Panc1 (cell line): Measurements from ENCODE around the gene B4GALNT2. TPM values are rescaled to one million over a fixed set of nuclear protein-coding genes. Genes with fewer than 3 reads are reported as not detected.

ENCODE experiments used
- ATAC-seq: fragments of 200-7000 bp; cut with Tn5 transposase; 2 replicates; pipeline ENCODE4 v1.9.1; 2020; ENCODE audit warnings: mild to moderate bottlenecking, moderate library complexity
- BruUV-seq: library from RNA; stranded (reverse); fragments of 400-500 nt; replicated peaks from 2 replicates; lab custom pipeline; 2021; lab: Mats Ljungman, UMichigan
- CTCF ChIA-PET: fragments of 300-600 bp; sonication (Branson Sonifier 250); formaldehyde crosslinking; loops from one replicate; lab custom pipeline; 2022; ENCODE audit warnings: antibody characterized with exemption; lab: Charles Lee
- POLR2A ChIA-PET: fragments of 300-600 bp; sonication (Branson Sonifier 250); formaldehyde crosslinking; loops from one replicate; lab custom pipeline; 2022; ENCODE audit warnings: antibody characterized with exemption; lab: Charles Lee
- DNase-seq: peaks from one replicate; pipeline ENCODE4 v3.0.0-alpha.2; 2010; ENCODE audit warnings: low read depth, low spot score
- H3K27ac ChIP-seq: 2 replicates; pipeline ENCODE4 v1.5.1; 2011; ENCODE audit warnings: mild to moderate bottlenecking, low read length, inconsistent platforms
- H3K27me3 ChIP-seq: fragments of 200-500 bp; sonication (Bioruptor generic); 2 replicates; pipeline ENCODE4 v1.6.0; 2014; ENCODE audit warnings: low read length, inconsistent platforms; ENCODE audit not compliant: control insufficient read depth, insufficient read depth
- H3K36me3 ChIP-seq: fragments of 200-500 bp; sonication (Bioruptor generic); 2 replicates; pipeline ENCODE4 v1.5.1; 2014; ENCODE audit warnings: inconsistent platforms, mild to moderate bottlenecking, low read length, moderate library complexity; ENCODE audit not compliant: control insufficient read depth, insufficient read depth
- H3K4me1 ChIP-seq: 2 replicates; pipeline ENCODE4 v1.5.1; 2011; ENCODE audit warnings: inconsistent platforms, mild to moderate bottlenecking, low read length, moderate library complexity; ENCODE audit not compliant: control insufficient read depth, insufficient read depth
- H3K4me3 ChIP-seq, 2 experiments: 2 replicates each; pipeline ENCODE4 v1.5.1; 2011 to 2012; ENCODE audit warnings: low read depth in 2 of 2, low read length in 2 of 2, mild to moderate bottlenecking in 2 of 2, inconsistent platforms in 1 of 2, moderate library complexity in 1 of 2
- H3K9me3 ChIP-seq: fragments of 200-500 bp; sonication (Bioruptor generic); 2 replicates; pipeline ENCODE4 v1.5.1; 2014; ENCODE audit warnings: low read depth, mild to moderate bottlenecking, inconsistent platforms, low read length, moderate library complexity; ENCODE audit not compliant: control insufficient read depth, insufficient read depth
- POLR2AphosphoS5 ChIP-seq: IDR thresholded peaks from 2 replicates; pipeline ENCODE4 v1.6.1; 2012; ENCODE audit warnings: mild to moderate bottlenecking, low read depth, low read length, moderate library complexity
- REST ChIP-seq, 2 experiments: IDR thresholded peaks; 2 replicates each; pipeline ENCODE4 v1.6.1; 2011 to 2012; ENCODE audit warnings: low read depth in 2 of 2, control low read depth in 1 of 2, low read length in 1 of 2, mild to moderate bottlenecking in 1 of 2, moderate library complexity in 1 of 2; ENCODE audit not compliant: insufficient read depth in 1 of 2
- SIN3A ChIP-seq: IDR thresholded peaks from 2 replicates; pipeline ENCODE4 v1.6.1; 2012; ENCODE audit warnings: low read depth, mild to moderate bottlenecking, low read length, moderate library complexity, borderline replicate concordance; ENCODE audit not compliant: insufficient read depth
- TCF7L2 ChIP-seq: IDR thresholded peaks from 2 replicates; pipeline ENCODE4 v1.6.1; 2011; ENCODE audit warnings: mild to moderate bottlenecking, low read depth, low read length, inconsistent platforms
- in situ Hi-C: cut with HindIII; loops from 2 replicates; pipeline ENCODE4 v1.10.0; 2016; ENCODE audit warnings: low sequenced_read_pairs, low pct_unique_long_range_greater_than_20kb
- intact Hi-C: fragments of 100-400 bp; cut with micrococcal nuclease; formaldehyde crosslinking; loops from one replicate; pipeline ENCODE4 v1.10.0; 2022; ENCODE audit not compliant: unreplicated experiment
- total RNA-seq: library from RNA; stranded (reverse); gene quantifications from one replicate; pipeline ENCODE4 v1.2.1, GENCODE V29; 2021; ENCODE audit not compliant: unreplicated experiment
- TF ChIP-seq, protein P1 (sequence below): fragments of 450-650 bp; IDR thresholded peaks from 2 replicates; pipeline ENCODE4 v1.5.1; 2017; ENCODE audit warnings: mild to moderate bottlenecking

Gene B4GALNT2
- total RNA-seq, 1 experiment from 2014 or later: not detected

DNA sequence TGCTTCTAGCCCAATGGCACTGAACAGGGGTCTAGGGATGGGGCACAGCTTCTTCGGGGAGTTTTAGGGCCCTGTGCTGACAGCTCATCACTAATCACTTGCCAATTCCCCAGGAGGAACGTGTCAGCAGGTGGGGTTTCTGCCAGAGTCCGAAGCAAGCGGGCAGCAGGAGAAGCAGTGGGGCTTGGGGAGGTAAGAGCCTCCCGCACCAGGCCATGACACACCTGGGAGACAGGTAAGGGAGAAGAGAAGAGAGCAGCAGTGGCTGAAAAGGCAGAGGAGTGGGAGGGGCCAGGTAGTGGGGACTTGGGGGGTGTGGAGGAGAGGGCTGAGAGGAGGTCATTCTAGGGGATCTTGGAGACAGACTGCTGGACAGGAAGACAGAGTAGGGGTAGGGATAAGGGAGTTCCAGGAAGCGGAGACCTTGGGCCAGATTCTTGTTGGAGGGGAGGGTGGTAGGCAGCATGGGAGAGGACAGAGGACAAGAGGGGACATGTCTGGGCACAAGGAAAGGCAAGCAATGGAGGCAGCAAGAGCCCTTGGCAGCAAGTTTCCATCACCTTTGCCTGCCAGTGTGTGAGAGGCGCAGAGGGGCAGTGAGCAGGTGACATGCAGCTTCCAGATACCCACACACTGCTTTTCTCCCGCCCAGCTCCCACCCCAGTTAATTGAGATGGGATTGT, 93.1 kb downstream of the B4GALNT2 start:
- Histone ChIP-seq H3K36me3 (no peaks in the 10 kb centered on the region; the same call in 1 of the 2 replicates), H3K27me3 (peaks cover 2% of the 10 kb centered on the region; the same call in 1 of the 2 replicates), H3K9me3 (no peaks in the 10 kb centered on the region), H3K4me3 (no peak overlapping the region), H3K4me1 (peaks cover 17% of the 10 kb centered on the region), H3K27ac (no peak overlapping the region)
- in situ Hi-C loops: no loop called here
- TF ChIP-seq POLR2AphosphoS5 (no peak), SIN3A (no peak), TCF7L2 (no peak), REST (IDR thresholded peaks at IDR 0.05; ENCODE audit: insufficient read depth in 1 of 2, low read depth in 2 of 2, low read length in 1 of 2) (no peak)
- TF ChIP-seq, protein P1, sequence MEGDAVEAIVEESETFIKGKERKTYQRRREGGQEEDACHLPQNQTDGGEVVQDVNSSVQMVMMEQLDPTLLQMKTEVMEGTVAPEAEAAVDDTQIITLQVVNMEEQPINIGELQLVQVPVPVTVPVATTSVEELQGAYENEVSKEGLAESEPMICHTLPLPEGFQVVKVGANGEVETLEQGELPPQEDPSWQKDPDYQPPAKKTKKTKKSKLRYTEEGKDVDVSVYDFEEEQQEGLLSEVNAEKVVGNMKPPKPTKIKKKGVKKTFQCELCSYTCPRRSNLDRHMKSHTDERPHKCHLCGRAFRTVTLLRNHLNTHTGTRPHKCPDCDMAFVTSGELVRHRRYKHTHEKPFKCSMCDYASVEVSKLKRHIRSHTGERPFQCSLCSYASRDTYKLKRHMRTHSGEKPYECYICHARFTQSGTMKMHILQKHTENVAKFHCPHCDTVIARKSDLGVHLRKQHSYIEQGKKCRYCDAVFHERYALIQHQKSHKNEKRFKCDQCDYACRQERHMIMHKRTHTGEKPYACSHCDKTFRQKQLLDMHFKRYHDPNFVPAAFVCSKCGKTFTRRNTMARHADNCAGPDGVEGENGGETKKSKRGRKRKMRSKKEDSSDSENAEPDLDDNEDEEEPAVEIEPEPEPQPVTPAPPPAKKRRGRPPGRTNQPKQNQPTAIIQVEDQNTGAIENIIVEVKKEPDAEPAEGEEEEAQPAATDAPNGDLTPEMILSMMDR: no peak
- DNase-seq (no peak), ATAC-seq (no peak)
- intact Hi-C loops: loop anchor here (2.0 to 10.0 kb wide), 2 partner anchors 45 to 171 kb away; no protein-coding TSS in a partner anchor
- no TSS peak for BruUV-seq
- POLR2A ChIA-PET: interaction anchor here (0.6 kb wide), 1 partner anchor 39 kb away, joined by 6 read pairs; no protein-coding TSS in a partner anchor
- CTCF ChIA-PET: interaction anchor here (0.6 to 1.1 kb wide), 4 partner anchors 11 to 154 kb away, joined by 3 to 6 read pairs (median 3); no protein-coding TSS in a partner anchor

Other genes with a start within 250 kb of the B4GALNT2 start
- gene ATP5MC1, start 240.0 kb upstream of the B4GALNT2 start, total RNA-seq: 296 TPM
- 223 TPM for gene UBE2Z, start 224.4 kb upstream of the B4GALNT2 start, total RNA-seq
- 371 TPM for gene SNF8, start 187.9 kb upstream of the B4GALNT2 start, total RNA-seq
- gene GIP, start 164.2 kb upstream of the B4GALNT2 start, total RNA-seq: 0.77 TPM
- 109 TPM for gene IGF2BP1, start 135.4 kb upstream of the B4GALNT2 start, total RNA-seq
- gene GNGT2, start 77.8 kb downstream of the B4GALNT2 start, total RNA-seq: not detected
- gene ABI3, start 77.9 kb downstream of the B4GALNT2 start, total RNA-seq: not detected
- gene PHOSPHO1, start 98.0 kb downstream of the B4GALNT2 start, total RNA-seq: 0.54 TPM
- gene ZNF652, start 229.5 kb downstream of the B4GALNT2 start, total RNA-seq: 42.4 TPM